OCI-LY1 (cell line): ENCODE measurements around the gene UCKL1.

Experiments used
- H2AFZ ChIP-seq: fragments of 200-600 bp; sonication (generic), shearing (Covaris generic); 2 replicates; pipeline ENCODE4 v1.6.0; 2014; ENCODE audit warnings: antibody characterized with exemption, mild to moderate bottlenecking, low read length
- H3F3A ChIP-seq: fragments of 200-600 bp; sonication (generic), shearing (Covaris generic); 2 replicates; pipeline ENCODE4 v1.6.0; 2014; ENCODE audit warnings: mild to moderate bottlenecking, antibody characterized with exemption, low read length, moderate library complexity; ENCODE audit not compliant: insufficient read depth
- H3K27ac ChIP-seq: fragments of 200-600 bp; sonication (generic); 2 replicates; pipeline ENCODE4 v1.5.1; 2014; ENCODE audit warnings: low read length, mixed run types, mild to moderate bottlenecking, low read depth; ENCODE audit not compliant: poor library complexity, severe bottlenecking
- H3K27me3 ChIP-seq: fragments of 200-600 bp; sonication (generic); 2 replicates; pipeline ENCODE4 v1.6.0; 2014; ENCODE audit warnings: antibody characterized with exemption, mild to moderate bottlenecking, low read length, moderate library complexity; ENCODE audit not compliant: insufficient read depth
- H3K36me3 ChIP-seq: fragments of 200-600 bp; sonication (generic); 2 replicates; pipeline ENCODE4 v1.6.1; 2014; ENCODE audit warnings: mild to moderate bottlenecking, antibody characterized with exemption, low read length, moderate library complexity, mixed read lengths; ENCODE audit not compliant: insufficient read depth
- H3K4me1 ChIP-seq: fragments of 200-600 bp; sonication (generic); 2 replicates; pipeline ENCODE4 v1.5.1; 2014; ENCODE audit warnings: mild to moderate bottlenecking, low read length, moderate library complexity; ENCODE audit not compliant: insufficient read depth, severe bottlenecking
- H3K4me2 ChIP-seq: fragments of 200-600 bp; sonication (generic), shearing (Covaris generic); 2 replicates; pipeline ENCODE4 v1.6.1; 2014; ENCODE audit warnings: low read length
- H3K4me3 ChIP-seq: fragments of 200-600 bp; sonication (generic); 2 replicates; pipeline ENCODE4 v1.5.1; 2014; ENCODE audit warnings: low read length, low read depth, mild to moderate bottlenecking, mixed read lengths; ENCODE audit not compliant: poor library complexity, severe bottlenecking
- H3K79me2 ChIP-seq: fragments of 200-600 bp; shearing (Covaris generic); 2 replicates; pipeline ENCODE4 v1.6.1; 2016; ENCODE audit warnings: mixed run types, low read length, mixed read lengths; ENCODE audit not compliant: insufficient read depth
- H3K9ac ChIP-seq: fragments of 200-600 bp; sonication (generic), shearing (Covaris generic); 2 replicates; pipeline ENCODE4 v1.6.1; 2014; ENCODE audit warnings: mild to moderate bottlenecking, low read length, mixed read lengths
- H3K9me2 ChIP-seq: fragments of 200-600 bp; sonication (generic), shearing (Covaris generic); 2 replicates; pipeline ENCODE4 v1.6.1; 2014; ENCODE audit warnings: low read depth, mild to moderate bottlenecking, low read length, mixed read lengths
- H3K9me3 ChIP-seq: fragments of 200-600 bp; shearing (Covaris generic); 2 replicates; pipeline ENCODE4 v1.6.1; 2014; ENCODE audit warnings: low read length, mixed read lengths
- H4K20me1 ChIP-seq: fragments of 200-600 bp; sonication (generic), shearing (Covaris generic); 2 replicates; pipeline ENCODE4 v1.6.0; 2016; ENCODE audit warnings: mild to moderate bottlenecking, low read length; ENCODE audit not compliant: insufficient read depth
- CTCF ChIP-seq: fragments of 200-600 bp; sonication (generic), shearing (Covaris generic); IDR thresholded peaks from 2 replicates; pipeline ENCODE4 v1.5.1; 2017; ENCODE audit warnings: mild to moderate bottlenecking, antibody characterized with exemption, low read length, moderate library complexity, mixed read lengths
- EZH2 ChIP-seq: fragments of 200-600 bp; sonication (generic), shearing (Covaris generic); IDR thresholded peaks from 2 replicates; pipeline ENCODE4 v1.8.0; 2017; ENCODE audit warnings: borderline replicate concordance, mixed run types, mild to moderate bottlenecking, antibody characterized with exemption, low read length, moderate library complexity, mixed read lengths

Gene UCKL1

GRCh38 chr20:63959699-63960075, 3.5 kb upstream of the UCKL1 start:
- Histone ChIP-seq H3F3A (no peaks in the 10 kb centered on the region), H3K27ac (no peak overlapping the region), H3K4me3 (no peak overlapping the region), H3K9me2 (no peaks in the 10 kb centered on the region), H3K79me2 (no peaks in the 10 kb centered on the region), H3K27me3 (no peaks in the 10 kb centered on the region), H3K4me1 (peaks cover 29% of the 10 kb centered on the region), H3K36me3 (peaks cover 52% of the 10 kb centered on the region), H3K9ac (no peak overlapping the region), H4K20me1 (no peaks in the 10 kb centered on the region), H2AFZ (no peak overlapping the region), H3K9me3 (no peaks in the 10 kb centered on the region), H3K4me2 (no peak overlapping the region)
- TF ChIP-seq CTCF (no peak), EZH2 (no peak)

- H3K9me2 ChIP-seq = no peaks in the 10 kb centered on the region
- peaks cover 35% of the 10 kb centered on the region for H3K4me1 ChIP-seq
- no peaks in the 10 kb centered on the region for H4K20me1 ChIP-seq
- H3K9me3 ChIP-seq = no peaks in the 10 kb centered on the region
- no peaks in the 10 kb centered on the region for H3K79me2 ChIP-seq
- no peaks in the 10 kb centered on the region for H3K27me3 ChIP-seq
- no peak overlapping the region for H3K4me3 ChIP-seq
- no peak overlapping the region for H3K9ac ChIP-seq
- H2AFZ ChIP-seq = no peak overlapping the region
- TF ChIP-seq CTCF = no peak
- no peak for TF ChIP-seq EZH2
- no peak overlapping the region for H3K4me2 ChIP-seq
- no peaks in the 10 kb centered on the region for H3F3A ChIP-seq
- peaks cover 47% of the 10 kb centered on the region for H3K36me3 ChIP-seq
- H3K27ac ChIP-seq = no peak overlapping the region
These were observed 2.9 kb upstream of the UCKL1 start for GRCh38 chr20:63958964-63959698.

- Histone ChIP-seq H3K4me2 (no peak overlapping the region; the same call in 1 of the 2 replicates), H3K27me3 (no peaks in the 10 kb centered on the region), H3K9me3 (no peaks in the 10 kb centered on the region), H3K79me2 (no peaks in the 10 kb centered on the region), H3K9me2 (no peaks in the 10 kb centered on the region), H3K9ac (no peak overlapping the region), H3K27ac (peak overlapping the region; percentile 74), H3K4me1 (peaks cover 41% of the 10 kb centered on the region), H3K36me3 (peaks cover 40% of the 10 kb centered on the region), H2AFZ (no peak overlapping the region), H4K20me1 (no peaks in the 10 kb centered on the region), H3F3A (no peaks in the 10 kb centered on the region), H3K4me3 (no peak overlapping the region)
- TF ChIP-seq EZH2 (no peak), CTCF (no peak)
These were observed 2.3 kb upstream of the UCKL1 start for GRCh38 chr20:63958471-63958870.
